H9 (cell line): ENCODE data around the gene GRK3. TPM values are rescaled to one million over a fixed set of nuclear protein-coding genes. Genes with fewer than 3 reads are reported as not detected.

ENCODE experiments used
- DNase-seq: peaks from one replicate; pipeline ENCODE4 v3.0.0-alpha.2; 2017
- H2AFZ ChIP-seq: one replicate; pipeline ENCODE4 v1.6.1; 2013; ENCODE audit warnings: mild to moderate bottlenecking, low read length, control low read depth, moderate library complexity
- H2AK5ac ChIP-seq: 2 replicates; pipeline ENCODE4 v1.6.1; 2013; ENCODE audit warnings: low read length, control low read depth, mixed read lengths; ENCODE audit not compliant: insufficient read length
- H2BK120ac ChIP-seq: one replicate; pipeline ENCODE4 v1.6.1; 2013; ENCODE audit warnings: low read depth, mild to moderate bottlenecking, low read length, control low read depth, inconsistent platforms; ENCODE audit not compliant: poor library complexity, severe bottlenecking
- H2BK12ac ChIP-seq: 2 replicates; pipeline ENCODE4 v1.6.1; 2013; ENCODE audit warnings: low read length, control low read depth, mixed read lengths, low read depth; ENCODE audit not compliant: insufficient read length
- H2BK15ac ChIP-seq: 2 replicates; pipeline ENCODE4 v1.6.1; 2013; ENCODE audit warnings: low read depth, low read length, control low read depth
- H2BK20ac ChIP-seq: one replicate; pipeline ENCODE4 v1.6.1; 2013; ENCODE audit warnings: low read depth, mild to moderate bottlenecking, low read length, control low read depth, inconsistent platforms; ENCODE audit not compliant: poor library complexity, severe bottlenecking
- H2BK5ac ChIP-seq: 2 replicates; pipeline ENCODE4 v1.6.1; 2013; ENCODE audit warnings: low read length, control low read depth, mixed read lengths; ENCODE audit not compliant: insufficient read length
- H3K14ac ChIP-seq: 2 replicates; pipeline ENCODE4 v1.6.1; 2013; ENCODE audit warnings: low read length, control low read depth; ENCODE audit not compliant: insufficient read depth
- H3K18ac ChIP-seq: 2 replicates; pipeline ENCODE4 v1.6.1; 2013; ENCODE audit warnings: low read depth, mild to moderate bottlenecking, mixed read lengths, low read length, control low read depth; ENCODE audit not compliant: insufficient read length
- H3K23ac ChIP-seq: 2 replicates; pipeline ENCODE4 v1.6.1; 2013; ENCODE audit warnings: low read length, control low read depth, mixed read lengths, low read depth; ENCODE audit not compliant: insufficient read length
- H3K23me2 ChIP-seq: 2 replicates; pipeline ENCODE4 v1.6.1; 2013; ENCODE audit warnings: low read depth, mild to moderate bottlenecking, mixed read lengths, low read length, control low read depth; ENCODE audit not compliant: insufficient read length, poor library complexity, severe bottlenecking
- H3K27ac ChIP-seq: 2 replicates; pipeline ENCODE4 v1.5.1; 2013; ENCODE audit warnings: low read length, control low read depth, mixed read lengths, low read depth; ENCODE audit not compliant: insufficient read length
- H3K27me3 ChIP-seq: 2 replicates; pipeline ENCODE4 v1.6.1; 2013; ENCODE audit warnings: low read length, control low read depth, inconsistent platforms; ENCODE audit not compliant: insufficient read depth
- H3K4ac ChIP-seq: 2 replicates; pipeline ENCODE4 v1.6.1; 2013; ENCODE audit warnings: low read depth, mild to moderate bottlenecking, control low read depth, inconsistent platforms, low read length, moderate library complexity
- H3K4me1 ChIP-seq: 2 replicates; pipeline ENCODE4 v1.6.1; 2013; ENCODE audit warnings: low read length, control low read depth, inconsistent platforms; ENCODE audit not compliant: insufficient read depth
- H3K4me2 ChIP-seq: 2 replicates; pipeline ENCODE4 v1.6.1; 2013; ENCODE audit warnings: low read length, control low read depth, mixed read lengths; ENCODE audit not compliant: insufficient read length, insufficient read depth
- H3K56ac ChIP-seq: 2 replicates; pipeline ENCODE4 v1.6.1; 2013; ENCODE audit warnings: low read depth, mild to moderate bottlenecking, mixed read lengths, low read length, control low read depth; ENCODE audit not compliant: insufficient read length
- H3K79me1 ChIP-seq: 2 replicates; pipeline ENCODE4 v1.6.1; 2013; ENCODE audit warnings: low read depth, mild to moderate bottlenecking, moderate library complexity, low read length, control low read depth, inconsistent platforms; ENCODE audit not compliant: insufficient read depth, poor library complexity, severe bottlenecking
- H3K79me2 ChIP-seq: 2 replicates; pipeline ENCODE4 v1.6.1; 2013; ENCODE audit warnings: low read length, control low read depth, inconsistent platforms; ENCODE audit not compliant: insufficient read depth
- H3K9ac ChIP-seq: 2 replicates; pipeline ENCODE4 v1.6.1; 2013; ENCODE audit warnings: low read length, control low read depth, mixed read lengths; ENCODE audit not compliant: insufficient read length; ENCODE audit errors: extremely low read depth
- H3K9me3 ChIP-seq: one replicate; pipeline ENCODE4 v1.6.1; 2013; ENCODE audit warnings: low read depth, low read length, inconsistent platforms; ENCODE audit not compliant: control insufficient read depth
- H3T11ph ChIP-seq: one replicate; pipeline ENCODE4 v1.6.1; 2013; ENCODE audit warnings: mild to moderate bottlenecking, low read length, control low read depth, inconsistent platforms
- H4K20me1 ChIP-seq: one replicate; pipeline ENCODE4 v1.6.1; 2013; ENCODE audit not compliant: control insufficient read depth, insufficient read length, insufficient read depth
- H4K5ac ChIP-seq: 2 replicates; pipeline ENCODE4 v1.6.1; 2013; ENCODE audit warnings: low read depth, mild to moderate bottlenecking, mixed read lengths, low read length, control low read depth; ENCODE audit not compliant: insufficient read length
- H4K8ac ChIP-seq: replicated peaks from 2 replicates; pipeline ENCODE4 v1.6.1; 2013; ENCODE audit warnings: low read length, control low read depth, mixed read lengths, low read depth; ENCODE audit not compliant: insufficient read length
- H4K91ac ChIP-seq: 2 replicates; pipeline ENCODE4 v1.6.1; 2013; ENCODE audit warnings: low read depth, mild to moderate bottlenecking, moderate library complexity, mixed read lengths, low read length, control low read depth; ENCODE audit not compliant: insufficient read length
- H3K27ac Mint-ChIP-seq, 3 experiments: 2 replicates in 2 of 3; 3 replicates in 1 of 3; pipeline ENCODE4 v1.8.0; 2020 to 2021; ENCODE audit warnings: mixed read lengths in 3 of 3, mild to moderate bottlenecking in 1 of 3, moderate library complexity in 1 of 3
- H3K27me3 Mint-ChIP-seq: 2 replicates; pipeline ENCODE4 v1.8.0; 2021; ENCODE audit warnings: low read depth, mild to moderate bottlenecking, moderate library complexity, mixed read lengths
- H3K36me3 Mint-ChIP-seq, 3 experiments: 2 replicates in 2 of 3; 3 replicates in 1 of 3; pipeline ENCODE4 v1.8.0; 2020 to 2021; ENCODE audit warnings: low read depth in 3 of 3, mixed read lengths in 3 of 3; ENCODE audit not compliant: insufficient read depth in 1 of 3
- H3K4me1 Mint-ChIP-seq, 2 experiments: 2 replicates each; pipeline ENCODE4 v1.8.0; 2020; ENCODE audit warnings: mixed read lengths in 2 of 2
- H3K4me3 Mint-ChIP-seq, 2 experiments: 2 replicates in 1 of 2; 3 replicates in 1 of 2; pipeline ENCODE4 v1.8.0; 2020 to 2021; ENCODE audit warnings: mild to moderate bottlenecking in 2 of 2, mixed read lengths in 2 of 2, moderate library complexity in 1 of 2
- H3K9me3 Mint-ChIP-seq, 2 experiments: 2 replicates in 1 of 2; 3 replicates in 1 of 2; pipeline ENCODE4 v1.8.0; 2020; ENCODE audit warnings: mild to moderate bottlenecking in 2 of 2, mixed read lengths in 2 of 2, moderate library complexity in 1 of 2
- WGBS: extraction: QIAGEN DNeasy Blood & Tissue Kit; methylation state at CpG from one replicate; pipeline ENCODE4 v1.1.7; 2013; ENCODE audit warnings: missing lambda C conversion rate, low lambda C conversion rate, mixed read lengths; ENCODE audit not compliant: insufficient read length; ENCODE audit errors: extremely low coverage; 5-methylcytosine and 5-hydroxymethylcytosine counted together
- total RNA-seq: library from RNA; stranded (reverse); gene quantifications from 2 replicates; pipeline ENCODE4 v1.2.1, GENCODE V29; 2021
- TF ChIP-seq, protein P1 (sequence below): fragments of 200-600 bp; sonication (generic); conservative IDR thresholded peaks from 3 replicates; pipeline ENCODE4 v1.8.0; 2021; ENCODE audit warnings: antibody characterized with exemption, mild to moderate bottlenecking

Gene GRK3
- total RNA-seq, 1 experiment from 2014 or later = 23.9 TPM

DNA sequence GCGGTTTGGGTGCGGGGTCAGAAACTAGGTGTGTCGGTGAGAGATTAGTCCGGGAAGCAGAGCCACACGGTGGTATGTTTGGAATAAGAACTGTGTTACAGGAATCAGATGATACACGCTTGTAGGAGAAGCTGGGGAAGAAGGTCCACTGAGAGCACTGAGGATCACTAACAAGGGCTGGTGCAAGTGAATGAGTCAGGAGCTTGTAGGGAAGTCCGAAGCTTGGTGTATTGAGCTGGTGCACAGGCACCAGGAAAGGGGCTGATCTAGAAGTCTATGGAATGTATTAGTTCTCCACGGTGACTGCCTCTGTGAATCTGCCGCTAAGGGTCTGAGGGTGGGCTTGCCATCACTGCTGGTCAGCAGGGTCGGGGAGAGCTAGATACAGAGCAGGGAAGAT lies 18.8 kb upstream of the GRK3 start:
- H3K23me2 ChIP-seq = no peaks in the 10 kb centered on the region
- H3K27me3 ChIP-seq = no peaks in the 10 kb centered on the region; the same call in 1 of the 2 replicates
- no peak overlapping the region for H3K9ac ChIP-seq
- TF ChIP-seq, protein P1, sequence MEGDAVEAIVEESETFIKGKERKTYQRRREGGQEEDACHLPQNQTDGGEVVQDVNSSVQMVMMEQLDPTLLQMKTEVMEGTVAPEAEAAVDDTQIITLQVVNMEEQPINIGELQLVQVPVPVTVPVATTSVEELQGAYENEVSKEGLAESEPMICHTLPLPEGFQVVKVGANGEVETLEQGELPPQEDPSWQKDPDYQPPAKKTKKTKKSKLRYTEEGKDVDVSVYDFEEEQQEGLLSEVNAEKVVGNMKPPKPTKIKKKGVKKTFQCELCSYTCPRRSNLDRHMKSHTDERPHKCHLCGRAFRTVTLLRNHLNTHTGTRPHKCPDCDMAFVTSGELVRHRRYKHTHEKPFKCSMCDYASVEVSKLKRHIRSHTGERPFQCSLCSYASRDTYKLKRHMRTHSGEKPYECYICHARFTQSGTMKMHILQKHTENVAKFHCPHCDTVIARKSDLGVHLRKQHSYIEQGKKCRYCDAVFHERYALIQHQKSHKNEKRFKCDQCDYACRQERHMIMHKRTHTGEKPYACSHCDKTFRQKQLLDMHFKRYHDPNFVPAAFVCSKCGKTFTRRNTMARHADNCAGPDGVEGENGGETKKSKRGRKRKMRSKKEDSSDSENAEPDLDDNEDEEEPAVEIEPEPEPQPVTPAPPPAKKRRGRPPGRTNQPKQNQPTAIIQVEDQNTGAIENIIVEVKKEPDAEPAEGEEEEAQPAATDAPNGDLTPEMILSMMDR = no peak
- H3K4ac ChIP-seq = no peak overlapping the region
- no peak overlapping the region; the same call in 1 of the 2 replicates for H3K14ac ChIP-seq
- no peak overlapping the region for H3T11ph ChIP-seq
- H2AFZ ChIP-seq = no peak overlapping the region
- H2BK5ac ChIP-seq = no peak overlapping the region
- Mint-ChIP-seq H3K4me3 (no peak overlapping the region), H3K36me3 (no peaks in the 10 kb centered on the region), H3K9me3 (no peaks in the 10 kb centered on the region), H3K27ac (no peak overlapping the region), H3K27me3 (peaks cover 5% of the 10 kb centered on the region), H3K4me1 (peaks cover 15% of the 10 kb centered on the region in 2 experiments)
- no peak overlapping the region for H3K23ac ChIP-seq
- no peaks in the 10 kb centered on the region for H3K4me1 ChIP-seq
- no peak overlapping the region for H3K27ac ChIP-seq
- no peak overlapping the region for H3K56ac ChIP-seq
- no peak overlapping the region for H4K8ac ChIP-seq
- no peak overlapping the region for H2AK5ac ChIP-seq
- no peaks in the 10 kb centered on the region for H3K79me1 ChIP-seq
- no peak overlapping the region for H4K91ac ChIP-seq
- H3K9me3 ChIP-seq = no peaks in the 10 kb centered on the region
- WGBS = no CpG with 5 or more reads among the region's 10 CpGs
- no peak overlapping the region for H2BK15ac ChIP-seq
- no peaks in the 10 kb centered on the region for H4K20me1 ChIP-seq
- H3K18ac ChIP-seq = no peak overlapping the region
- no peaks in the 10 kb centered on the region for H3K79me2 ChIP-seq
- no peak for DNase-seq
- no peak overlapping the region for H2BK120ac ChIP-seq
- no peak overlapping the region for H4K5ac ChIP-seq
- no peak overlapping the region for H2BK12ac ChIP-seq
- H3K4me2 ChIP-seq = no peak overlapping the region
- H2BK20ac ChIP-seq = no peak overlapping the region
